Embryonic facial prominence (tissue), 1 donor: ENCODE results near the gene DSCAM.

Source experiments
- DNase-seq: peaks from one replicate; pipeline ENCODE4 v3.0.0-alpha.2; 2016; ENCODE audit errors: extremely low spot score

The DSCAM gene

GRCh38 chr21:40837456-40837855 lies 9.5 kb downstream of the DSCAM start:
- no peak for DNase-seq

- DNase-seq, result no peak
Measured at GRCh38 chr21:40835184-40835694, 11.7 kb downstream of the DSCAM start.

GRCh38 chr21:40833184-40833583 lies 13.8 kb downstream of the DSCAM start:
- DNase-seq, result no peak

- no peak for DNase-seq
Measured at GRCh38 chr21:40832316-40832715, 14.6 kb downstream of the DSCAM start.

GRCh38 chr21:40830836-40831235 lies 16.1 kb downstream of the DSCAM start:
- DNase-seq, result no peak

GRCh38 chr21:40829791-40830190 lies 17.2 kb downstream of the DSCAM start:
- DNase-seq, result no peak

GRCh38 chr21:40829308-40829707 lies 17.6 kb downstream of the DSCAM start:
- no peak for DNase-seq

- DNase-seq, result no peak
Measured at GRCh38 chr21:40827509-40827908, 19.4 kb downstream of the DSCAM start.

GRCh38 chr21:40819071-40819900 lies 27.7 kb downstream of the DSCAM start:
- no peak for DNase-seq

- no peak for DNase-seq
Measured at GRCh38 chr21:40813918-40814317, 33.0 kb downstream of the DSCAM start.

GRCh38 chr21:40809673-40810197 lies 37.2 kb downstream of the DSCAM start:
- no peak for DNase-seq

GRCh38 chr21:40803101-40803500 lies 43.9 kb downstream of the DSCAM start:
- no peak for DNase-seq

- DNase-seq, result no peak
Measured at GRCh38 chr21:40800126-40800525, 46.8 kb downstream of the DSCAM start.

GRCh38 chr21:40797891-40798290 lies 49.1 kb downstream of the DSCAM start:
- DNase-seq, result no peak

GRCh38 chr21:40797410-40797809 lies 49.5 kb downstream of the DSCAM start:
- no peak for DNase-seq

GRCh38 chr21:40796464-40796863 lies 50.5 kb downstream of the DSCAM start:
- DNase-seq, result no peak

GRCh38 chr21:40795313-40795712 lies 51.6 kb downstream of the DSCAM start:
- DNase-seq, result no peak

GRCh38 chr21:40792691-40793456 lies 54.1 kb downstream of the DSCAM start:
- DNase-seq, result no peak

- DNase-seq, result no peak
Measured at GRCh38 chr21:40788635-40789034, 58.3 kb downstream of the DSCAM start.

GRCh38 chr21:40783404-40783803 lies 63.6 kb downstream of the DSCAM start:
- DNase-seq, result no peak

GRCh38 chr21:40770435-40771055 lies 76.4 kb downstream of the DSCAM start:
- DNase-seq, result no peak

- no peak for DNase-seq
Measured at GRCh38 chr21:40769231-40769630, 77.7 kb downstream of the DSCAM start.
